ENCODE results near the gene NTNG2.

GRCh38 chr9:132184124-132184523 lies 22.3 kb downstream of the NTNG2 start:
- no peak for TF ChIP-seq POLR2A (IDR thresholded peaks at IDR 0.05; ENCODE audit: low read depth, low read length)
- TF ChIP-seq POLR2AphosphoS5 (IDR thresholded peaks at IDR 0.05; ENCODE audit: low read depth, low read length) = no peak
